Small intestine (tissue), 7 donors: Measurements from ENCODE around the gene POLN. TPM values are rescaled to one million over a fixed set of nuclear protein-coding genes. Genes with fewer than 3 reads are reported as not detected.
A peak's percentile ranks its signal among the peaks of the same experiment; 100 is the strongest.

Experiments used
- DNase-seq, 2 donors: peaks; one replicate each; pipeline versions ENCODE4 v3.0.0 to v3.0.0-alpha.2; 2013
- FAIRE-seq: peaks from 2 replicates; lab custom pipeline; 2012; peaks lifted over from hg19 to GRCh38; lab: Jason Lieb, UNC
- H3K27ac ChIP-seq, 3 donors: one replicate each; pipeline ENCODE4 v1.5.1; 2013; ENCODE audit warnings: low read length in 2 of 3, mild to moderate bottlenecking in 2 of 3, control low read depth in 1 of 3, inconsistent platforms in 1 of 3, low read depth in 1 of 3, moderate library complexity in 1 of 3
- H3K27me3 ChIP-seq, 3 donors: one replicate each; pipeline ENCODE4 v1.6.1; 2013; ENCODE audit warnings: low read length in 3 of 3, inconsistent platforms in 1 of 3; ENCODE audit not compliant: control insufficient read depth in 3 of 3, insufficient read depth in 3 of 3
- H3K36me3 ChIP-seq, 3 donors: one replicate each; pipeline ENCODE4 v1.6.1; 2013; ENCODE audit warnings: low read length in 3 of 3, inconsistent platforms in 1 of 3, low read depth in 1 of 3, mild to moderate bottlenecking in 1 of 3, moderate library complexity in 1 of 3; ENCODE audit not compliant: control insufficient read depth in 3 of 3, insufficient read depth in 2 of 3
- H3K4me1 ChIP-seq, 3 donors: one replicate each; pipeline ENCODE4 v1.6.1; 2013; ENCODE audit warnings: low read length in 2 of 3, inconsistent platforms in 1 of 3, low read depth in 1 of 3, mild to moderate bottlenecking in 1 of 3, moderate library complexity in 1 of 3; ENCODE audit not compliant: control insufficient read depth in 3 of 3, insufficient read depth in 2 of 3
- H3K4me3 ChIP-seq, 3 donors: one replicate each; pipeline ENCODE4 v1.5.1; 2013; ENCODE audit warnings: low read length in 3 of 3, control low read depth in 1 of 3, inconsistent platforms in 1 of 3, low read depth in 1 of 3, mild to moderate bottlenecking in 1 of 3, moderate library complexity in 1 of 3
- H3K9me3 ChIP-seq, 2 donors: one replicate each; pipeline ENCODE4 v1.6.1; 2013; ENCODE audit warnings: low read depth in 1 of 2, low read length in 1 of 2; ENCODE audit not compliant: control insufficient read depth in 2 of 2, insufficient read depth in 1 of 2
- WGBS, 3 donors: extraction: QIAGEN DNeasy Blood & Tissue Kit; methylation state at CpG; one replicate each; pipeline ENCODE4 v1.1.7; 2013; 5-methylcytosine and 5-hydroxymethylcytosine counted together
- polyA plus RNA-seq, 4 donors: library from polyadenylated mRNA; stranded (reverse) in 3 of 4; unstranded in 1 of 4; fragments of 200-250 nt in 3 of 4; fragments of 120-200 nt in 1 of 4; gene quantifications; one replicate each; pipeline versions ENCODE4 v1.2.1 to v1.2.3, GENCODE V29; 2013
- donor health status: healthy with polysubstance abuse.
- donor health status: control.
- donor health status: control.
- donor health status: Bipolar disorder and iron deficiency.
- donor health status: healthy.

Gene POLN
- polyA plus RNA-seq, 4 donors = 0.89 to 2.2 (median 1.2) TPM

DNA sequence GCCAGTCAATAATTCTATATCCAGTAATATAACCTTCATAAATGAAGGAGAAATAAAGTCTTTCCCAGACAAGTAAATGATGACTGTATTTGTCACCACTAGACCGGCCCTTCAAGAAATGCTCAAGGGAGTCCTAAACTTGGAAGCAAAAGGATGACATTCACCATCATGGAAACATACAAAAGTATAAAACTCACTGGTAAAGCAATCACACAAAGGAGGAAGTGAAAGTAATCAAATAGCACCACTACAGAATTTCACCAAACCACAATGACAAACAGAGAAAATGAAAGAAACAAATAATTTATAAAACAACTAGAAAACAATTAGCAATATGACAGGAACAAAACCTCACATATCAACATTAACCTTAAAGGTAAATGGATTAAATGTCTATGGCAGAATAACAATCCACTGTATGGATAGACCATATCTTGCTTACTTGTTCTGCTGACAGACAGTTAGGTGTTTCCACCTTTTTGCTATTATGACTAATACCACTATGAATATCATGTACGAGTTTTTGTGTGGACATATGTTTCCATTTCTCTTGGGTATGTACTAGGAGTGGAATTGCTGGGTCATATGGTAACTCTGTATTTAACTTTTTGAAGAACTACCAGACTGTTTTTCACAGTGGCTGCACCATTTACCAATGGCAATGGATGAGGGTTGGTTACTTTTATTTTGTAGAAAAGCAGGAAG lies 137.9 kb downstream of the POLN start:
- Histone ChIP-seq H3K27ac (no peak overlapping the region), H3K27me3 (peaks cover 0 to 4% (median 0%) of the 10 kb centered on the region in 3 donors), H3K36me3 (no peaks in the 10 kb centered on the region), H3K9me3 (peaks cover 2 to 24% of the 10 kb centered on the region in 2 donors), H3K4me1 (no peaks in the 10 kb centered on the region), H3K4me3 (no peak overlapping the region)
- 74 to 87% (median 84%) methylated on average over 2 of the region's 2 CpGs for WGBS, 3 donors
- DNase-seq (no peak), FAIRE-seq (no peak)

DNA sequence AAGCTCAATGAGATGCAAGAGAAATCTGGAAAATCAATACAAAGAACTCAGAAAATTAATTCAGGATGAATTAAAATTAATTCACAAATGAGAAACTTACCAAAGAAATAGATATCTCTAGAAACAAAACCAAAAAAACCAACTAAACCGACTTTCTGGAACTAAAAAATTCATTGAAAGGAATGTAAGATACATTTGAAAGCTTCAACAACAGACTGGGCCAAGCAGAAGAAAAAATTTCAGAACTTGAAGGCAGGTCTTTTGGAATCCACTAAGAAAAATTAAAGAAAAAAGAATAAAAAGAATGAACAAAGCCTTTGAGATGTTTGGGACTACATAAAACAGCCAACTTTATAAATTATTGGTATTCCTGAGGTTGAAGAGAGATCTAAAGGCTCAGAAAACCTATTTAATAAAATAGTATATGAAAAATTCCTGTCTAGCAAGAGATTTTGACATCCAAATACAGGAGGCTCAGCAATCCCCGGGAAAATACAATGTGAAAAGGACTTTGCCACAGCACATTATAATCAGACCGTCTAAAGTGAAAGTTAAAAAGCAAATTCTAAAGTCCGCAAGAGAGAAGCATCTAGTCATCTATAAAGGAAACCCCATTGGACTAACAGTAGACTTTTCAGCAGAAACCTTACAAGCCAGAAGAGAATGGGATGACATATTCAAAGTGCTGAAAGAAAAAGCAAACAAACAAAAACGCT lies 138.6 kb downstream of the POLN start:
- no peaks in the 10 kb centered on the region for H3K4me1 ChIP-seq
- H3K4me3 ChIP-seq = no peak overlapping the region
- FAIRE-seq (no peak), DNase-seq (peak in 1 of 2 donors; percentile 43)
- peaks cover 2 to 26% of the 10 kb centered on the region in 2 donors for H3K9me3 ChIP-seq
- no peaks in the 10 kb centered on the region for H3K36me3 ChIP-seq
- H3K27me3 ChIP-seq = peaks cover 0 to 4% (median 0%) of the 10 kb centered on the region in 3 donors
- WGBS, 3 donors = 43 to 80% (median 68%) methylated on average over 5 of the region's 5 CpGs
- no peak overlapping the region for H3K27ac ChIP-seq

GRCh38 chr4:2102045-2102883 lies 139.7 kb downstream of the POLN start:
- Histone ChIP-seq H3K27ac (no peak overlapping the region), H3K9me3 (peaks cover 2 to 27% of the 10 kb centered on the region in 2 donors), H3K4me3 (no peak overlapping the region), H3K36me3 (no peaks in the 10 kb centered on the region), H3K27me3 (no peaks in the 10 kb centered on the region), H3K4me1 (no peaks in the 10 kb centered on the region)
- FAIRE-seq = no peak
- WGBS, 3 donors = 70 to 82% (median 78%) methylated on average over 4 of the region's 4 CpGs
- no peak for DNase-seq

DNA sequence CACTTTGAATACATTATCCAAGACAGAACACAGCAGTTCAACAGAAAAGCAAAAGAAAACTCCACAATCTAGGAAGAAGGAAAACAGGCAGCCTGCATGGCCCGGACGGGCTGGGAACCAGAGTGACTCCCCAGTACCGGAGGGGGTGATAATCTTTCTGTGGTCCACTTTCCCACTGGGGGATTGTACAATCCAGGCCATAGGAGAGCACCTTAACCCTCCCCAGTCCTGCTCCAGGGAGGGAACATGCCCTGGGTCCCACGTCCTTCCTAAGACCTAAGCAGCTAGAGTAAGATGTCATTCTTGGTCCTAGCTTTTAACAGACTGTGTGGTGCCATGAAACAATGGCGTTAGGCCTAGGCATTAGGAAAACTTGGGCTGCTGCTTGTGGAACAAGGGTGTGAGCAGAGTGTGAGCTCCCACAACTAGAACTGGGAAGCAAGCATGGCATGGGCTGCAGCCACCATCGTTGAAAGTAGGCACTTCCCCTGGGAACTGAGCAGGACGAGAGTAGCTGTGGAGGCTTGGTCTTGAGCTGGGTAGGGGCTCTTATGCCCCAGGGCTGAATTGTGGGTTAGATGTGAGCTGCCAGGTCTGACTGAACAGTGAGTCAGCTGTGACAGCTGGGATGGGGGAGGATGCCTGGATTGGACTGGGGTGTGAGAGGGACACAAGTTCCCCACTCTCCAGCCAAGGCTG lies 140.4 kb downstream of the POLN start:
- DNase-seq (no peak), FAIRE-seq (no peak)
- 88 to 95% (median 89%) methylated on average over 7 of the region's 7 CpGs for WGBS, 3 donors
- H3K4me1 ChIP-seq = no peaks in the 10 kb centered on the region
- no peaks in the 10 kb centered on the region for H3K27me3 ChIP-seq
- peaks cover 2 to 35% of the 10 kb centered on the region in 2 donors for H3K9me3 ChIP-seq
- no peak overlapping the region for H3K4me3 ChIP-seq
- no peaks in the 10 kb centered on the region for H3K36me3 ChIP-seq
- H3K27ac ChIP-seq = no peak overlapping the region

- no peaks in the 10 kb centered on the region for H3K4me1 ChIP-seq
- peaks cover 0 to 23% of the 10 kb centered on the region in 2 donors for H3K9me3 ChIP-seq
- WGBS, 3 donors = 80 to 88% (median 82%) methylated on average over 7 of the region's 7 CpGs
- peaks cover 0 to 2% (median 0%) of the 10 kb centered on the region in 3 donors for H3K36me3 ChIP-seq
- no peaks in the 10 kb centered on the region for H3K27me3 ChIP-seq
- H3K27ac ChIP-seq = no peak overlapping the region
- no peak for DNase-seq
- H3K4me3 ChIP-seq = no peak overlapping the region
- no peak for FAIRE-seq
Observed at GRCh38 chr4:2096073-2096609, 145.8 kb downstream of the POLN start.

DNA sequence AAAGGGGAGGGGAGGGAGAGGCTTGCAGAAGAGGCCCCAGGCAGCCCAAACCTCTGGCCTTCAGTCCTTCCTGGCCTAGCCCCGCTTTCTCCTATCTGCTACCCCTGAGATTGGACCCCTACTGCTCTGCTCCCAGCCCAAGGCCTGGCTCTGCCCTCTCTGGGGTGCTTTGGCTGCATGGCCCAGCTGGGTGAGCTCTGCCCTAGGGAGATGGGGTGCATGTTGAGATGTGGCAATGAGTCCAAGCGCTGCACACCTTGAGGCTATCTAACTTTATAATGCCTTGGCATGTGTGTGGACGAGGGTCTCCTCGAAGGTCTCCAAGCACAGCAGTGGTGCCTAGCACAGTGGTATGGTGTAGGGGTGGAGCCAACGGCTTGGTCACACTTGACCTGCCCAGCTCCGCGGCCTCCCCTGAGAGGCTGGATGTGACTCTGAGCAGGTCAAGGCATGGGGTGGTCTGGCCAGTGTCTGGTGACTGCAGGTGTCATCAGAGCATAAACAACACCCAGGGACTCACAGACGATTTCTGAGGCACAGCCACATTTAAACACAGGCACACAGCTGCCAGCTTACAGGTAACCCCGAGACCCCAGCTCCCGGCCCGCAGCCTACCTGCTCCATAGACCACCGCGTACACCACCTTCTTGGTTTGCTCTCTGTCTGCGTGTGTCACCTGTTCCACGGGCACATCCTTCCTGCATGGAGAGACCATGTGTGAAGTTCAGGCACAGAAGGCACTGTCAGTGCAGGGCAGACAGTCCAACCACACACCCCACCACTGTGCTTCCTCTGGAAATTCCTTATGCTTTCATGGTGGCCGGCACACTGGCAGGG lies 146.5 kb downstream of the POLN start:
- H3K27ac ChIP-seq = no peak overlapping the region
- H3K4me1 ChIP-seq = no peaks in the 10 kb centered on the region
- FAIRE-seq = no peak
- 91 to 96% (median 94%) methylated on average over 16 of the region's 16 CpGs for WGBS, 3 donors
- no peak overlapping the region for H3K4me3 ChIP-seq
- H3K9me3 ChIP-seq = peaks cover 0 to 23% of the 10 kb centered on the region in 2 donors
- no peaks in the 10 kb centered on the region for H3K27me3 ChIP-seq
- no peak for DNase-seq
- peaks cover 0 to 2% (median 0%) of the 10 kb centered on the region in 3 donors for H3K36me3 ChIP-seq

DNA sequence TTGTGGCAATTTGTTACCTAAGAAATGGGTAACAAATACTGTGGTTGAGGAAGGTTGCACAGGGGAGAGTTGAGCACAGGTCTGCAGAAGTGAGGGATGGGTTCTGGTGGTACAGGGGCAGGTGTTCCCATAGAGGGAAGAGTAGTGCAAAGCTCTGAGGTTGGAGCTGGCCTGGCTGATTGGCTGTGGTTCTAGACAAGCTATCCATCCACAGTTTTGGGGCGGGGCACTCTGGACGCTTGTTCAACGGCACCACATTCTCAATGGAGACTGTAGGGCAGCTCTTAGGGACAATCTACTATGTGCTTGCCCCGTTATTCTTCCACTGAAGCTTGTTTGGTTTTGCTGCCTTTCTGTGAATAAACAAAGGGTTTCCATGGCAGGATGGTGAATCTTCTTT lies 147.4 kb downstream of the POLN start:
- H3K27ac ChIP-seq = no peak overlapping the region
- peaks cover 0 to 23% of the 10 kb centered on the region in 2 donors for H3K9me3 ChIP-seq
- FAIRE-seq (no peak), DNase-seq (no peak)
- WGBS, 3 donors = 84 to 92% (median 91%) methylated on average over 4 of the region's 4 CpGs
- no peaks in the 10 kb centered on the region for H3K4me1 ChIP-seq
- peaks cover 0 to 2% (median 0%) of the 10 kb centered on the region in 3 donors for H3K36me3 ChIP-seq
- no peaks in the 10 kb centered on the region for H3K27me3 ChIP-seq
- H3K4me3 ChIP-seq = no peak overlapping the region
